A673 (cell line): Measurements from ENCODE around the gene SMIM44.

Source experiments
- EZH2 ChIP-seq: fragments of 200-600 bp; sonication (generic); IDR thresholded peaks from 2 replicates; pipeline ENCODE4 v1.6.1; 2017; ENCODE audit warnings: borderline replicate concordance, low read depth, mild to moderate bottlenecking, mixed read lengths, antibody characterized with exemption, low read length; ENCODE audit not compliant: poor library complexity, severe bottlenecking
- TF ChIP-seq, protein P1 (sequence below): fragments of 300-800, 200-600 bp; sonication (generic); conservative IDR thresholded peaks from 2 replicates; pipeline ENCODE4 v1.5.1; 2017; ENCODE audit warnings: low read depth, mild to moderate bottlenecking, antibody characterized with exemption, low read length, moderate library complexity, mixed read lengths

GRCh38 chr19:3455393-3455955 lies 27.8 kb downstream of the SMIM44 start:
- TF ChIP-seq, protein P1, sequence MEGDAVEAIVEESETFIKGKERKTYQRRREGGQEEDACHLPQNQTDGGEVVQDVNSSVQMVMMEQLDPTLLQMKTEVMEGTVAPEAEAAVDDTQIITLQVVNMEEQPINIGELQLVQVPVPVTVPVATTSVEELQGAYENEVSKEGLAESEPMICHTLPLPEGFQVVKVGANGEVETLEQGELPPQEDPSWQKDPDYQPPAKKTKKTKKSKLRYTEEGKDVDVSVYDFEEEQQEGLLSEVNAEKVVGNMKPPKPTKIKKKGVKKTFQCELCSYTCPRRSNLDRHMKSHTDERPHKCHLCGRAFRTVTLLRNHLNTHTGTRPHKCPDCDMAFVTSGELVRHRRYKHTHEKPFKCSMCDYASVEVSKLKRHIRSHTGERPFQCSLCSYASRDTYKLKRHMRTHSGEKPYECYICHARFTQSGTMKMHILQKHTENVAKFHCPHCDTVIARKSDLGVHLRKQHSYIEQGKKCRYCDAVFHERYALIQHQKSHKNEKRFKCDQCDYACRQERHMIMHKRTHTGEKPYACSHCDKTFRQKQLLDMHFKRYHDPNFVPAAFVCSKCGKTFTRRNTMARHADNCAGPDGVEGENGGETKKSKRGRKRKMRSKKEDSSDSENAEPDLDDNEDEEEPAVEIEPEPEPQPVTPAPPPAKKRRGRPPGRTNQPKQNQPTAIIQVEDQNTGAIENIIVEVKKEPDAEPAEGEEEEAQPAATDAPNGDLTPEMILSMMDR, result no peak
- no peak for TF ChIP-seq EZH2
